ENCODE results near the gene PACSIN1. TPM values are rescaled to one million over a fixed set of nuclear protein-coding genes. Genes with fewer than 3 reads are reported as not detected.

PACSIN1 gene
- total RNA-seq, 1 donor from 2014 or later = not detected

DNA sequence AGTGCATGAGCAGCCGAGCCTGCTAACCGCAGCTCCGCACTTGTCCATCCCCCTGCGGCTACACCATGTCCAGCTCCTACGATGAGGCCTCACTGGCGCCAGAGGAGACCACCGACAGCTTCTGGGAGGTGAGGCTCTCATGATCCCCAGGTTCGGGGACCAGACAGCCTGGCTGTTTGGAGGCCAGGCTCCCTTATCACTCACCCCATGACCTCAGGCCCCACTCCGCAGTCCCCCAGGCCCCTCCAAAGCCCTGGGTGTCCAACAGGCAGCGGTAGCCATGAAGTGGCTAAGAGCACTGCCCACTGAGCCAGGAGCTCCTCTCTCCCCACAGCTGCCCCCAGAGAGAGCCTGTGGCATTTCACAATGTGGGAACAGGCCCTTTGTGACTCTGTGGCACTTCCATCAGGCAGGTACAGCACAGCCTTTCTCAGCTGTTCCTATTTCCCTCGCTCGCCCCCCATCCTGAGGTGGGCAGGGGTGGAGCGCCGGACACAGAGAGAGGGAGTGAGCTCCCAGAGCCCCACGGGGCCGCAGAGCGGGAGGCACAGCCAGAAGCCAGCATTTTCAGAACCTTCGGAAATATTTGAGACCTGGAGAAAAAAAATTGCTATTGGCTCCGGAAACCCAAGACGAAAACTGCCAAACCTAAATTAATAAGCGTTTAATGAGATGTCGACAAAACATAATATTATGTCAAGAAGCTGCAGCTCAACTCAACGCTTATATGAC is 60.5 kb downstream of the PACSIN1 start:
- H3K27me3 Mint-ChIP-seq (ENCODE audit: unreplicated experiment) = peaks cover 3% of the 10 kb centered on the region
- no peaks in the 10 kb centered on the region for H3K9me3 Mint-ChIP-seq (ENCODE audit: unreplicated experiment)
- DNase-seq (ENCODE audit: extremely low spot score, unreplicated experiment) = no peak
- H3K4me3 Mint-ChIP-seq (ENCODE audit: unreplicated experiment) = peak overlapping the region; percentile 51
- H3K4me1 Mint-ChIP-seq (ENCODE audit: unreplicated experiment) = peaks cover 6% of the 10 kb centered on the region
- TF ChIP-seq, protein P1, sequence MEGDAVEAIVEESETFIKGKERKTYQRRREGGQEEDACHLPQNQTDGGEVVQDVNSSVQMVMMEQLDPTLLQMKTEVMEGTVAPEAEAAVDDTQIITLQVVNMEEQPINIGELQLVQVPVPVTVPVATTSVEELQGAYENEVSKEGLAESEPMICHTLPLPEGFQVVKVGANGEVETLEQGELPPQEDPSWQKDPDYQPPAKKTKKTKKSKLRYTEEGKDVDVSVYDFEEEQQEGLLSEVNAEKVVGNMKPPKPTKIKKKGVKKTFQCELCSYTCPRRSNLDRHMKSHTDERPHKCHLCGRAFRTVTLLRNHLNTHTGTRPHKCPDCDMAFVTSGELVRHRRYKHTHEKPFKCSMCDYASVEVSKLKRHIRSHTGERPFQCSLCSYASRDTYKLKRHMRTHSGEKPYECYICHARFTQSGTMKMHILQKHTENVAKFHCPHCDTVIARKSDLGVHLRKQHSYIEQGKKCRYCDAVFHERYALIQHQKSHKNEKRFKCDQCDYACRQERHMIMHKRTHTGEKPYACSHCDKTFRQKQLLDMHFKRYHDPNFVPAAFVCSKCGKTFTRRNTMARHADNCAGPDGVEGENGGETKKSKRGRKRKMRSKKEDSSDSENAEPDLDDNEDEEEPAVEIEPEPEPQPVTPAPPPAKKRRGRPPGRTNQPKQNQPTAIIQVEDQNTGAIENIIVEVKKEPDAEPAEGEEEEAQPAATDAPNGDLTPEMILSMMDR (IDR thresholded peaks at IDR 0.05) = no peak
- no peaks in the 10 kb centered on the region for H3K36me3 Mint-ChIP-seq (ENCODE audit: unreplicated experiment)
- no peak overlapping the region for H3K27ac Mint-ChIP-seq (ENCODE audit: unreplicated experiment)

DNA sequence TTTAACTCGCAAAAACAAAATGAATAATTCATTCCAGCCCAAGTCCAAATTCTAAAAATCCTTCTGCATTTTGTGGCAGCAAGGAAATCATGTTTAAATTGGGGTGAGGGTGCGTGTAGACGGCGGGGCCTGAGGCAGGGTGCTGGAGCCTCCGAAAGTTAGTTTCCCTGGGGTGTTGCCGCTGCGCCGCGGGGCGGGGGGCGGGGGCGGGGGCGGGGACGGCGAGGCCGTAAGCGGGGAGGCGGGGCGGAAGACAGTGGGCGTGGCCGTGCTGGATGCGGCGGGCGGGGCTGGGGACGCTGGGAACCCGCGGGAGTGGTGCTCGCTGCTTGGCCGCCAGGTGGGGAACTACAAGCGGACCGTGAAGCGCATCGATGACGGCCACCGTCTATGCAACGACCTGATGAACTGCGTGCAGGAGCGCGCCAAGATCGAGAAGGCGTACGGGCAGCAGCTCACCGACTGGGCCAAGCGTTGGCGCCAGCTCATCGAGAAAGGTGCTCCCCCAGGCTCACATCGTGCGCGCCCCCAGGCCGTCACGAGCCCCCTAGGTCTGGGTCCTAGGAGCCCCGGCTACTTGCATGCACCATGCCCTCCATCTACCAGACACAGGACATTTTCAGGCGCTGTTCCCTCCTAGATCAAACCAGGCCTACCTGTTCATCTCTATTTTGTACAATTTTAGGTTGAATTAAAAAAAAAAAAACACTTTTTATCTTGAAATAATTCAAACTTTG is 61.3 kb downstream of the PACSIN1 start:
- no peak overlapping the region for H3K27ac Mint-ChIP-seq (ENCODE audit: unreplicated experiment)
- TF ChIP-seq, protein P1 (IDR thresholded peaks at IDR 0.05) = peak; percentile 85

DNA sequence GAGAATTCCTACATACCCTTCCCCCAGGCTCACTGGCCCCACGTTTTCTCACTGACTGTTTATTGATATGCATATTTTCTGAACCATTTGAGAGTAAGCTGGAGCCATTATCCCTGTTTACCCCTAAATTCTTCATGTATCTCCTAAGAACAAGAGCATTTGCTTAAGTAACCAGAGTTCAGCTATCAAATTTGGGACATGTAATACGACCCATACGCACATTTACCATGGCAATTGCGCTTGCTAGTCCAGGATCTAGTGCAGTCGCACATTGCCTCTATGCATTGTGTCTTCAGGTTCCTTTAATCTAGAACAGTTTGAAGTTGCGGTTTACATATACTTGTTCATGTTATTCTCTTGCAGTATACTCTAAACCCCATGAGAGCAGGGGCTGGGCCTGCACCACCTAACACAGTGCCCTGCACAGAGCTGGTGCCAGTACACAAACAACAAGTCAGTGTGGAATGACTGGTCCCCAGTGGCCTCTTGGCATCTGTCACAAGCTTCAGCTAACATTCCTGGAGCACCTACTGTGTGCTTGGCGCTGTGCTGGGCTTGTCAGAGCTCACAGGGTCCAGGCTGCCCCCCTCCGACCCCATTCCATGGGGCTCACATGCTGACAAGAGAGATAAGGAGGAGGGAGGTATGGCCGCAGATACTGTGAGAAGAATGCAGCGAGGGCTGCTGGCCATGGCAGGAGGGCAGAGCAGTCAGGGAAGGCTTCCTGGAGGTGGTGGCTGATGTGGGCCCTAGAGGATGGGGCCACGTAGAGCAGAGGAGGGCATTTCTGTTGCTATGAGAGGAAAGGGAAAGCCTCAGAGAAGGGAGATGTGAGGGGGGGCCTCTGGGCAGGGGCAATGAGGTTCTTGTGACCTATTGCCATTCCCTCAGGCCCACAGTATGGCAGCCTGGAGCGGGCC is 62.1 kb downstream of the PACSIN1 start:
- Mint-ChIP-seq H3K36me3 (ENCODE audit: unreplicated experiment) (no peaks in the 10 kb centered on the region), H3K4me3 (ENCODE audit: unreplicated experiment) (peak overlapping the region; percentile 50)
- TF ChIP-seq, protein P1 (IDR thresholded peaks at IDR 0.05) = no peak

More for the DNA sequence above, 61.3 kb downstream of the PACSIN1 start:
- Mint-ChIP-seq H3K4me3 (ENCODE audit: unreplicated experiment) (peak overlapping the region; percentile 51), H3K27me3 (ENCODE audit: unreplicated experiment) (peaks cover 3% of the 10 kb centered on the region), H3K9me3 (ENCODE audit: unreplicated experiment) (no peaks in the 10 kb centered on the region), H3K4me1 (ENCODE audit: unreplicated experiment) (peaks cover 6% of the 10 kb centered on the region), H3K36me3 (ENCODE audit: unreplicated experiment) (no peaks in the 10 kb centered on the region)
- peak; percentile 96 for DNase-seq (ENCODE audit: extremely low spot score, unreplicated experiment)

DNA sequence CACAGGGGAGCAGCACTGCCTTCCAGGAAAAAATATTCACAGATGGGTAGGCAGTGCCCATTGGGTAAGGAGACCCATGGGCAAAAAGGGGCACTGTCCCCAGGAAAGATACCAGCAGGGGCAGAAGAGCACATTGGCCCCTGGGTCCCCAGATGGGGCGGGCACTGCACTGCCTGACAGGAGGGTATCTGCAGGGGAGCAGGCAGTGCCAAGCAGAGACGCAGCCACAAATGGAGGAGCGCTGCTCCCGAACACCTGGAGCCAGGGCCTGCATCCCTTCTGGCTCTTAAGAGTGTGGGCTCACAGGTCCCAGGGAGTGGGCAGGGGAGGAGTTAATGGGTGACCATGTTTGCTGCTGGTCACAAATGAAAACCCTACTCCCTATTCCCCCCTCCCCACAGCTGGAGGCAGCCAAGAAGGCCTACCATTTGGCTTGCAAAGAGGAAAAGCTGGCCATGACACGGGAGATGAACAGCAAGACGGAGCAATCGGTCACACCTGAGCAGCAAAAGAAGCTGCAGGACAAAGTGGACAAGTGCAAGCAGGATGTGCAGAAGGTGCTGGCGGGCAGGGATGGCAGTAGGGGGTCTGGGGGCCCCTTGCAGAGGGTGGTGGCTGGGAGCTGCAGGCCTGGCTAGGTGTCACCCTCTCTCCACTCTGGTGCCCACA is 63.3 kb downstream of the PACSIN1 start:
- Mint-ChIP-seq H3K36me3 (ENCODE audit: unreplicated experiment) (no peaks in the 10 kb centered on the region), H3K9me3 (ENCODE audit: unreplicated experiment) (no peaks in the 10 kb centered on the region), H3K4me1 (ENCODE audit: unreplicated experiment) (peaks cover 8% of the 10 kb centered on the region), H3K27me3 (ENCODE audit: unreplicated experiment) (peaks cover 3% of the 10 kb centered on the region), H3K4me3 (ENCODE audit: unreplicated experiment) (no peak overlapping the region), H3K27ac (ENCODE audit: unreplicated experiment) (no peak overlapping the region)
- DNase-seq (ENCODE audit: extremely low spot score, unreplicated experiment) = no peak
- TF ChIP-seq, protein P1 (IDR thresholded peaks at IDR 0.05) = no peak

More for the DNA sequence above, 62.1 kb downstream of the PACSIN1 start:
- DNase-seq (ENCODE audit: extremely low spot score, unreplicated experiment) = no peak
- H3K9me3 Mint-ChIP-seq (ENCODE audit: unreplicated experiment) = no peaks in the 10 kb centered on the region
- peaks cover 3% of the 10 kb centered on the region for H3K27me3 Mint-ChIP-seq (ENCODE audit: unreplicated experiment)
- H3K27ac Mint-ChIP-seq (ENCODE audit: unreplicated experiment) = no peak overlapping the region
- H3K4me1 Mint-ChIP-seq (ENCODE audit: unreplicated experiment) = peaks cover 6% of the 10 kb centered on the region
